Right ventricle myocardium inferior (tissue), 1 donor: ENCODE data around the gene CYP19A1. TPM values are rescaled to one million over a fixed set of nuclear protein-coding genes. Genes with fewer than 3 reads are reported as not detected.

ENCODE experiments used
- ATAC-seq: fragments of 200-7000 bp; cut with Tn5 transposase; one replicate; pipeline ENCODE4 v1.9.1; 2020; ENCODE audit warnings: mild to moderate bottlenecking, moderate library complexity
- DNase-seq: peaks from one replicate; pipeline ENCODE4 v3.0.0; 2021; ENCODE audit errors: missing footprints
- intact Hi-C: fragments of 100-400 bp; cut with DNase I; formaldehyde crosslinking; loops from one replicate; pipeline ENCODE4 v1.11.0; 2022
- total RNA-seq: library from RNA; stranded (reverse); fragmentation: NEBNext Ultra II Directional; extraction: Animal tissue kit (Norgen Biotek cat#: 25700); gene quantifications from one replicate; pipeline ENCODE4 v1.2.1, GENCODE V29; 2021
- donor health status: DM: no; HTN: yes; CAD: no; lungs with severe emphysema.

CYP19A1 gene
- total RNA-seq, 1 donor from 2014 or later: 0.65 TPM

DNA sequence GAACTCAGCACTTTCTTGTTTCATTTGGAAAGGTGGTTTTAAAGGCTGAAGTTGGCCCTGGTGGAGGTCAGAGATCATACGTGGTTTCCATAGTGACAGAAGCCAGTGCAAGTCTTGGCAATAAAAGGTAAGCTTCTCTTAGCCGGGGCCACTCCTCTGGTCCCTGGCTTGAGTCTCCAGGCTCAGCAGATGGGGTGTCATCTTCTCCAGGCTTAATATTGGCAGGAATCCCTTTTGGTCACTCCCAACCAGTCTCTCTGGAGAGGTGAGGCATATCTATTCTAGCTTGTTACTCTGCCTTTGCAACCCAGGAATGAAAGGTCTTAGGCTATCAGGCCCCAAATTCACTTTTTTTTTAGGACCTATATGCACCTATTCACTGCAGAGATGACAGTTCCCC is 4.8 kb downstream of the CYP19A1 start:
- no peak for ATAC-seq
- no peak for DNase-seq
- intact Hi-C loops: no loop called here

DNA sequence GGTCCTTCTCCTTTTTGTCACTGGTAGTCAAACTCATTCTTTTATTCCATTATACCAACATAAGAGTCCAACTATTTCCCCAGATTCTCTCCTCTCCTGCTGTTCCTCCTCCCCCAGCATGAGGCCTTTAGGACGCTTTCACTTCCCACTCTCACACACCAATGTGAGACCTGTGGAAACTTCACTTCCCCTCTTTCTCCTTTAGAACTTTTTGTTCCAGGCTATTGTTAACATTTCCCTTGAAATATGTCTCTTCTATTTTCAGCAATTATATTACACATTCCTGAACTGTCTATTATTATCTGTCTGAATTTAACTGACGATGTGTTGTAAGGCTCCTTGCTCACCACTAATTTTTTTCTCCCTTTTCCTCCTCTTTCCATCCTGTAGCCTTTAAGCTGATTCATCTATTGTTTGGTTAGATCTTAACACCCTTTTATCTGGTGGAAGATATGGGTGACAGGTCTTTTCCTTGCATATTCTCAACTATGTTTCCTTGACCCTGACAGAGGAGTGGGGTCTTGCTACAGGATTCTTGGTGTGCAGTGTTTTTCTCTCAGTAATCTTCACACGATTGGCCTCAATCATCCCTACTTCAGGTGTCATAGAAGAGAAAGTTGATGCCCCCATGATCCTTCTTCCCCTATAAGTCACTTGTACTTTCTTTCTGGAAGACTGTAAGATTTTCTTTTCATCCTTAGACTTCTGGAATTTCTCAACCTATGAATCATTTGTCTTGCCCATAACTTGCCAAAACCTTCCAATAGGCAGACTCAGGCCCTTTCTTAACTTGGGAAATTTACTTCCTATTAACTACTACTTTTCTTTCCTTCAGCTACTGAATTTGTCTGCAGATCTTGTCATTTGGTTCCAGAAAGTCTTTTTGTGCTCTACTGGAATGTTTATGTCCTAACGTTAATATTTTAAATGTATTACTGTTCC is 5.9 kb downstream of the CYP19A1 start:
- intact Hi-C loops: no loop called here
- no peak for DNase-seq
- peak; percentile 49 for ATAC-seq

DNA sequence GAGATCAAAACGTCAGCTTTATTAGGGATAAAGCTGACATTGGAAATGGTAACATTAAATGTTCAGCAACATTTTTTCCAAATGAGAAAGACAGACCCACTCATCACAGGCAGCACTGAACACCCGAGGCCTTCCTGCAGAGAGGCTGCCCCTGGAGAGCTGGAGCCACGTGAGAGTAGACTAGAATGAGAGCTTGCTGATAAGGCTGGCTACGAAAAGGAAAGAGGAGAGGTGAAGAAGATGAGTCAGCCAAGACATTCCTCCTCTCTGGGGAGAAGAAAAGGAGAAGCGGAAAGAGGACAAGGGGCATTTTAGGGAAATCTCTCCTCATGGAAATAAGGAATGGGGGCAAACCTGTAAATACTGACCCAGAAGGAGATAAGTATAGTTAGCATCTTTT is 7.3 kb downstream of the CYP19A1 start:
- intact Hi-C loops: no loop called here
- no peak for ATAC-seq
- DNase-seq: no peak

DNA sequence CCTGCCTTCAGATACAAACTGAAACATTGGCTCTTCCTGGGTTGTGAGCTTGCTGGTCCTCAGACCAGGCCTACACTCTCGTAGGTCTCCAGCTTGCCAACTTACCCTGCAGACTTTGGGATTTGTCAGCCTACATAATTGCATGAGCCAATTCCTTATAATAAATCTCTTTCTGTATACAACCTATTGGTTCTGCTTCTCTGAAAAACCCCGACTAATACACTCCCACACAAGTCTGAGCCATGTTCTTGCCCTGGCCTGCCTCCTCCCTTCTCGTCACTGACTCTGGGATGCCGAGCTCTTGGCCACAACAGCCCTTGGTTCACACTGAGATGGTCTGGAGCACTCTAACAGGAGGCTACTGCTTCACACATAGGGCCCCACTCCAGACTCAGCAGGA is 9.5 kb downstream of the CYP19A1 start:
- ATAC-seq: no peak
- intact Hi-C loops: no loop called here
- DNase-seq: no peak

DNA sequence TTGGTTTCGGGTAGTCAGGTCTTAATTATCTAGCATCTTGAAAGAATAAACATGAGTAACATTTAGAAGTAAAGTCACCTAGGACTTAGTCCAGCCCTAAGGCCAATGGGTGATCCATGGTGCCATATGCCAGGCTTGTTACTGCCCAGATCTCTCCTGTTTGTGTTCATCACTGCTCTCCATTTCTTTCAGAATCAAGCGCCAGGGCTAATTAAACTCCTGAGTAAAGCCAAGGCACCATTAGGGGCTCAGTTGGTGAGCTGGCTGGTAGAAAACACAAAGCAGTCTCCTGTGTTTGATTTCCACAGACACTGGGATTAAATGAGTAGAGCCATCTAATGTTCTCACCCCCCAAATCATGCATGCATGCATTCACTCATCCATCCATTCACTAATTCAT is 11.3 kb downstream of the CYP19A1 start:
- intact Hi-C loops: no loop called here
- no peak for ATAC-seq

DNA sequence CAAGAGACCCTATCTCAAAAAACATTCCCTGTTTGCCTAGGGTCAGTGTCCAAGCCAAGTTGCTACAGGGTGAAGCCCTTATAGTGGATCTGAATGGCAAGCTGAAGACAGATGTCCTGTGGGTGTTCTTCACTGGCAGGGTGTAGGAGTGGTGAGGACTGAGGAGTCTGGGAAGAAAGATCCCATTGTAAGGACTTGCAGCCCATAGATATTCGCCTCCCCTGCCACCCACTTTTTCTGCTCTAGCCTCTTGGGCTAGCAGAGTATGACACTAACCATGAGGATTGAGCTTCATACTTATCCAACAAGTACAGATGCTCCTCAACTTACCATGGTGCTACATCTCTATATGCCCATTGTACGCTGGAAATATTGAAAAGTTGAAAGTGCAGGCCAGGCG is 13.2 kb downstream of the CYP19A1 start:
- no peak for DNase-seq
- ATAC-seq: no peak
- intact Hi-C loops: no loop called here

More for the DNA sequence above, 11.3 kb downstream of the CYP19A1 start:
- DNase-seq: no peak

DNA sequence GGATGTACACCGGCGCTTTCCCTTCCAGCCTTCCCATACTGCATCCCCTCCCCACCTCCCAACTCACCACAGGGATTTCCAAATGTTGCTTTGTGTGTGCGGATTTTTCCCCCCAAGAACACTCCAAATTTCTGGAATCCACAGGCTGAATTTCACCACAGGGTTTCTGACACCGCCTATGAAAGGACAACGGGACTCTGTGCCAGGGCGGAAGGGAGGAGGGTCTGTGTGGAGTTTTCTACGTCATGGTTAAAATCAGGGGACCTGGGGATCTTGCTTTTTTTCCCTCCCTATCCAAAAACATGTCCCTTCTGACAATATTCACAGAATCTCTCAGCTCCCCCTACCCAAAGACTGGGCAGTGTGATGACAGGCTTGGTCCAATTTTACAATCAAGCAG is 14.6 kb downstream of the CYP19A1 start:
- DNase-seq (no peak), ATAC-seq (no peak)
- intact Hi-C loops: no loop called here

DNA sequence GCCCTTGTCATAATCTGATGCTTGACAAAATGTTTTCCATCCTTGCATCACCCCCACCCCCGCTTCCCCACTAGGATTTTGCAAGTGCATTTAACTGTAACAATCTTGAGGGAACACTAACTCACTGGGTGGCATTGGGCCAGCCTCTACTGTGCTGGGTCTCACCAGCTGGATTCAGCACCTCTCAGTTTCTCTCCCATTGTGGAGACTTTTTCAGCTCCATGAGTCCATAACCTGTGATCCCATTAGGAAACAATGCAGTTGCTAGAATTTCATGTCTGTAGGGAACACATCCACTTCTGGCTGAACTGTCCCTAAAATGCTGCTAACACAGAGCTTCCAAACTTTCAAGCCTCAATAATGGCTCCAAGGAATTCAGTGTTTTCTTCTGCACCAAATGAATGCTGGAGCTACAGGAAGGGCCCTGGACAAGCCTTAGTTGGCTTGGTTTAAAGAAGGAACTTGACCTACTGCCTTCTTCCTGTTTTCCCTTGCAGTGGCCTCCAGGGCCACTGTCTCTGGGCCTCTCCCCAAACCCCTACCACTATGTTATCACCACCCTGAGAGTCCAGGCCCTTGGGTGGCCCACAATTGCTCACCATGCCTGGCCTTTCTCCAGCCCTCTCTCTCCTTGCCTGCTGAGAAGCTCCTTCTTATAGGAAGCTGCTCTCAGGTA is 15.6 kb downstream of the CYP19A1 start:
- DNase-seq (peak; percentile 77), ATAC-seq (peak; percentile 74)
- intact Hi-C loops: no loop called here

DNA sequence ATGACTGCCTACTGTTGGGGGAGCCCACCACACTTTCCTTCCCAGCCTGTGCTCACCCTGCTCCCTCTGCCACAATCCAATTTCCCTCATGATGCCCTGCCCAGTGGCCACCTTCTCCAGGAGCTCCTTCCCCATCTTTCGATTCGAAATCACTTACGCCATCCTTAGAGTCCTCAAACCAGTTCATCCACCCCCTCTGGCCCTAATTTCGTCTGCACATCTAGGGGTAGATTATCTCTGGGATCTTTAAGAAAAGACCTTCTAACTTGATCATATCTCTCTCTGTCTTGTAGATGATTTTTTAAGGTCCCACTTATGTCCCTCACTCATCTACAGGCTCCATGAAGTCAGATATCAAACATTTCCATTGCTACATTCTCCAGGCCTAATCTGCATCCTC is 17.1 kb downstream of the CYP19A1 start:
- no peak for ATAC-seq
- intact Hi-C loops: no loop called here
- no peak for DNase-seq

DNA sequence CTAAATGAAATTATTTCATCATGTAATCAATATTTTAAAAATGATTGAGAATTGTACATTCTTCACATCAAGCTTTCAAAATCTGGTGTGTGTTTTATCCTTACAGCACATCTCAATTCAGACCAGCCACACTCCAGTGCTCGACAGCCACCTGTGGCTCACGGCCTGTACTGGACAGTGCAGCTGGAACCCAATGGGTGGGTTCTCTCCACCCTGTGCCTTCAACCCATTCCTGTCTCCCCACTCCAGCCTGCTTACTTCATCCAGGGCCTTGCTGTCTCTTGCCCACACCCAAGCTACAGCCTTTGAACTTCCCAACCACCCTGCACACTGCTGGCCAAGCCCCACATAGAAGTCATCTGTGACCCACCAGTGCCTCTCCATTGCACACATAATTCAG is 17.6 kb downstream of the CYP19A1 start:
- intact Hi-C loops: no loop called here
- no peak for ATAC-seq
- DNase-seq: no peak

DNA sequence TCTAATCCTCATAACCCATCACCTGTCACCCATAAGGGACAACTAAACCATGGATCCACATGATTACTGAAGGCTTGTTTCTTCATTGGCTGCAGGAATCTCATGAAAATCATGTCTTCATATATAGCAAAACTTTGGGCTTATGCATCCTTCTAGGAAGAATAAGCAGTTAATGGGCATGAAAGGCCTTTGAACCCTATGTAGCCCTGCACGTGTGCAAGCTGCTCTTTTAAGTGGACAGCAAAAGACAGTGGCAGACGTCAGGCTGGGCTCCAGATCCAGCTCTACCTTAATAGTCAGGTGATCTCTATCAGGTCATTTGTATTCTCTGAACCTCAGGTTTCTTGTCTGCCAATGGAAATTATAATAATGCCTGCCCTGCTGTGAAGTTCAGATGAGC is 18.9 kb downstream of the CYP19A1 start:
- intact Hi-C loops: no loop called here
- no peak for DNase-seq
- no peak for ATAC-seq

DNA sequence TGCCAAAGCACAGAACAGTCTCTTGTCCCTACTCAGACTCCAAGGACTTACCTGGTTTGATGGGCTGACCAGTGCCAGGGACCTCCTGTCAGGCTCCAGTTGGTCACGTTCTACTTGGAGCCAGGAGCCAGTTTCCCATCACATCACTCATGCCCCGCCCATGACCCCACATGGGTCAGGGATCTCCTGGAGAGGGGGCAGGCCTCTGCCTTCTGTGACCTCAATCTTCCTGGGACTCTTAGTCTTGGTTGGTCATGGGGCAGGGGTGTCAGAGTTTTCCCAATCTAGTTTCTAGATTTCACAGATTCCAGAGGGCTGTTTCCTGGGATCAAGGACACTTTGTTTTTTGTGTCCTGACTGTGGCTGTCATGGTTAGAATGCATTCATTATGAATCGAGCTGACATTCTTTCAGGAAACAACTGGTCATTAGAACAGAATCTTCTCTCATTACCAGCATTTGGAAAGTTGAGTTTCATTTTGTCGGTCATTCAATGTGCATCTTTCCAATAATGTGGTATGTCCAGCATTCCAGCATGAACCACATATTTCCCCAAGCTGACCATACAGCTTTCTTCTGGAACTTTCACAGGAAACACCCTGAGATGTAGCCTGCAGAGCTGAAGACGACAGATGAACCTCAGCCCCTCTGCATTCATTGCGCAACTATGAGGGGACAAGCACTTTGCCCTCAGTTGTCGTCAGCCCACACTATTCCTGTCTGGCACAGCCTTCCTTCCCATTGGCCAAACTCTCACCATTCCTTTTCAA is 19.8 kb downstream of the CYP19A1 start:
- ATAC-seq (no peak), DNase-seq (no peak)
- intact Hi-C loops: no loop called here

DNA sequence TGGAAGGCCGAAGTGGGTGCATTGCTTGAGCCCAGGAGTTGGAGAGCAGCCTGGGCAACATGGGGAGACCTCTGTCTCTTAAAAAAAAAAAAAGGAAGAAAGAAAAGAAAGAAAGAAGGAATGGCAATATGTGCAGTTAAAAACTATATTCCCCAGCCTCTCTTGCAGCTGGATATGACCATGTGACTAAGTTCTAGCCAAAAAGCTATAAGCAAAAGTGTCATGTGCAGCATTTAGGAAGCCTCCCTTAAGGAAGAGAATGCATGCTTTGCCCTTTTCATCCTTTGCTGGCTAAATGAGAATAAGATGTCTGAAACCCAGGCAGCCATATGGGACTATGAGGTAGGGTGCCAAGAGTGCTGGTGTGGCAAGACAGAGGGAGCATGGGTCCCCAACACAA is 21.8 kb downstream of the CYP19A1 start:
- intact Hi-C loops: no loop called here
- DNase-seq: no peak
- no peak for ATAC-seq

DNA sequence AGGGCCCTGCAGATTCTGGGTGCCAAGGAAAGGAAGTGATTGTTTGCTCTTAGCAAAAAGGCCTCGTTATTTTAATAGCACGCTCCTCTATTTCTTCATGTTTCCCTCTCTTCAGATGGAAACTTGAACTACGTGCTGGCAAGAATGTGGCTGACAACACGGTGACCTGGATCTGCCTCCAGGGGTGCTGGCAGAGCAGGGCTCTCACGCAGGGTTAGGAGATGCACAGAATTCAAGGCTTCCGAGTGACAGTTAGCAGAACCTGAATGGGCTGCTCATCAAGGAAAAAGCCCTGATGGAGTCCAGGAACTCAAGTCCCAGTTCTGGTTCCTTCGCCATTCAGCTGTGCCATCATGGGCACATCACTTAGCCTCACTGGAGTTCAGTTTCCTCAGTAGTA is 22.7 kb downstream of the CYP19A1 start:
- no peak for ATAC-seq
- intact Hi-C loops: no loop called here
- DNase-seq: no peak

DNA sequence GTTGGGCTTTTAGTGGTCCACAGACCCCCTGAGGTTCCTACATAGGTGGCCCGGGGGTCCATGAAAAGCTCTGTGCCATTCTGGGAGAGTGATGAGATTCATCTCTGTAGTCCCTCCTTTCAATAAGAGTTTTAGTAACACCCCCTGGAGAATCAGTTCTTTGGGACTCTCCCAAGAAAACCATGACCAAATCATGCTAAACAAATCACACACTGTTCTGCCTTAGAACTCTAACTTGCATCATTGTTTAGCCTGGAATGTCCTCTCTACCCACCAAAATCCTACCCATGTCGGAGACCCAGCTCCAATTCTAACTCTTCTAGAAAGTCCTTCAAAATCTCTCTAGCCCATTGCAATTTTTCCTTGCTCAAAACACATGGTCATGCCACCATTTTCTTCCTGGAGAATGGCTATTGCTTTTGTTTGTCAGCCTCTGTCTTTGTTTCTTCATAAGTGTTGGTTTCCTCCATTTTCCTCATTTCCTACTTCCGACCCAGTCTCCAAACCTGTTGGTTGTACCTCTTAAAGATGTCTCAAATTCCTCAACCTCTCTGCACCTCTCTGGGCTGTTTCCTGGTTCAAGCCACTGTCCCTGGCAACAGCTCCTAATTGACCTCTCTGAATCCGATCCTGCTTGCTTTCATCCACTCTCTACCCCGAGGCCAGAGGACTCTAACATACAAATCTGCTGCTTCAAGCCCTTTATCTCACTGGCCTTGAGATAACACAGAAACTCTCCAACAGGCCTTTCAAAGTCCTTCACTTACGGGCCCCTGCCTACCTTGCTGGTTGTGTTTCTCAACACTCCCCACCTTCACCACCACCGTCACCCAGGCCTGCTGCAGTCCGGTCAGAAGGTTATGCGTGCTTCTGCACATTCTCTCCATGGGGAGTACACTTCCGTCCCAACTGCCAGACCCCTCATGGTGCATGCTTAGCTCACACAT is 23.7 kb downstream of the CYP19A1 start:
- DNase-seq (no peak), ATAC-seq (no peak)
- intact Hi-C loops: no loop called here

DNA sequence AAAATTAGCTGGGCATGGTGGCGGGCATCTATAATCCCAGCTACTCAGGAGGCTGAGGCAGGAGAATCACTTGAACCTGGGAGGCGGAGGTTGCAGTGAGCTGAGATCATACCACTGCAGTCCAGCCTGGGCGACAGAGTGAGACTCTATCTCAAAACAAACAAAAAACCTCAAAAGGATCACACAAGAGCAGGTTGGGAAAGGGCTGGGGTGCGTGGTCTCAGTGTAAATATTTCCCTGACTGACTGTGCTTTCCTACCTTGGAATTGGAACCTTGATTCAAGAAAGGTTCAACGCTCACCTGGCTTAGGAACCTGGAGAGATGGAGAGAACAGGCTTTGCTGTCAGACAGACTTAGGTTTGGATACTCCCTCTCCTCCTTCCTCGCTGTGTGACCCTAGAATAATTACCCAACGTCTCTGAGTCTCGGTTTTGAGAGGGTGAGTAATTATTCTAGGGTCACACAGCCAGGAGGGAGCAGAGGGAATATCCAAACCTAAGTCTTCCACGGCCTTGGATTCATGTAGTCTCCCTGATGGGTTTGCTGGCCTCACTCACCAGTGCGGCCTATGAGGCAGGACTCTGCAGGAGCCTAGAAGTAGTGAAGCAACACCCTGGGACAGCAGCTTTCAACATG is 24.6 kb downstream of the CYP19A1 start:
- DNase-seq (no peak), ATAC-seq (no peak)
- intact Hi-C loops: no loop called here

DNA sequence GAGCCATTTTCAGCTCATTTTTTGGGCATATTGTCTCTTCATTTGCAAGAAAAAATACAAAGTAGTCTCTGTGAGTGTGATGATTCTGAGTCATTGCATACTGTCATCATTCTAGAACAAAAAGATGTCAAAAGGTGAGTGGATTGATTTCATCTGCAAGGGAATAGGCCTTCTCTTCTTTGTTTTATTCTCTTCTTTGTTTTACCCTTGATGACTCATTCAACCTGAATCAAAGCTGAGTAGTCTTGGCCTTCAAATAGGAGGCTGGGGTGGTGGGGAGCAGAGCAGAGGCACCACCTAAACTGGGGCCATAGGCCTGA is 25.4 kb downstream of the CYP19A1 start:
- intact Hi-C loops: no loop called here
- ATAC-seq (no peak), DNase-seq (no peak)
